HG02981 (cell line): ENCODE data around the gene SHROOM3.

Experiments used
- ATAC-seq: cut with Tn5 transposase; IDR thresholded peaks from one replicate; pipeline ENCODE4 v1.9.1; 2021; ENCODE audit warnings: mild to moderate bottlenecking, moderate library complexity; ENCODE audit not compliant: unreplicated experiment

The SHROOM3 gene

GRCh38 chr4:76489686-76490161, 54.7 kb downstream of the SHROOM3 start:
- ATAC-seq, result no peak

GRCh38 chr4:76492055-76492454, 57.0 kb downstream of the SHROOM3 start:
- no peak for ATAC-seq

GRCh38 chr4:76494243-76494642, 59.2 kb downstream of the SHROOM3 start:
- ATAC-seq, result no peak

DNA sequence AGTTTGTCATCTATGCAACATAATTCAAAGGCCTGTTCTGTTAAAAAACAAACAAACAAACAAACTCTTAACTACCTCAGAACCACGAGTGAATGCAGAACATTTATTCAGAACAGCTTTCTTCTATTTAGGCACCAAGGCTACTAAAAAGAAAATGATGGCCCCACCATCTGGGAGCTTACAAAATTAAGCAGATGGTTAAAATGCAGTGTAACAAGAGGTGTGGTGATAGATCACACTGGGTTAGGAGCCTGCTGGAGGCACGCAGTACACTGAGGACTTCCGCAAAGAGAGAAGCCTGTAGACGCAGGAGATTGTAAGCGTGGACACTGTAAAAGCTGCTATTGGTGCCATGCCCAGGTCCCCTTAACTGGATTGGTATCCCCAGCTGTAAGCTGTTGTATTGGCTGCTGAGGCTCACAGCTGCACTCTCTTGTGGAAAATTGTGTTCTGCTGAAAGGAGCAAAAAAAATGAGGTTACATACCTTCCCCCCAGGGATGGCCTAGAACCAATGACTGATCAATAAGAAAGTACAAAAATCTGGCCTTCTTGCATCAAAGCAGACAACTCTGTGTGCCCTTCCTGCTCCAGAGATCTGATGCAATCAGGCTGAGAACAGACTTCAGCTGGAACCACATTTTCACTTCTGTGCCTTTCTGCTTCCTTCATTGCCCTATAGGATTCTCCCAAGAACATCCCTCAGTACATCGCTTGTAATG, 60.0 kb downstream of the SHROOM3 start:
- no peak for ATAC-seq

DNA sequence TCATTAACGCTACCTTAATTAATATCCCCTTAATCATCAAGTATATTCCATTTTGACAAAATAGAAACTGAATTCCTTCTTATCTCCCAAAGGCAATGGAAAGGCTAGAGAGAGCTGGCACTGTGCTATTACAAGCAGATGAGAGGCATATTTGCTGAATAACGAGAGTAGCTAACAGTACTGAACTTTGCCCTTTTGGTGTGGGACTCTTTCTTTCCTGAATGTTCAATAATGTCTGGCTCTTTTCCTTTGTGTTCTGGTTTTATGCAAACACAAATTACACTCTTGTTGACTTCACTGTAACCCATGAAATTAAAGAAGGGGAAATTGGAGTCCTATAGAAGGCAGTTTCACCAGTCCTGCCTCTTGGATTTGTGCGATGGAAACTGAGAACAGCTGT, 63.5 kb downstream of the SHROOM3 start:
- ATAC-seq, result no peak

GRCh38 chr4:76499461-76499860, 64.4 kb downstream of the SHROOM3 start:
- no peak for ATAC-seq

DNA sequence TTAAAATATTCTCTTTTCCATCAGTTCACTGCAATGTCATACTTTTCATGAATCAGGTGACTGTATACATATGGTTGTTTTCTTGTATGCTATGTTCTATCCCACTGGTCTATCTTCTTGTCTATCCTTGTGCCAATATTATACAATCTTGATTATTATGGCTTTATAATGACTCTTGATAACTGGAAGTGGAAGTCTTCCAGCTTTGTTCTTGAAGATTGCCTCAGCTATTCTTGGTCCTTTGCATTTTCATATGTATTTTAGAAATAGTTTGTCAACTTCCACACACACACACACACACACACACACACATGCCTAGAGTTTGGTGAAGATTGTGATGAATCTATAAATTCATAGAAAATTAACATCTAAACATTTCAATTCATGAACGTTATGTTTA, 67.9 kb downstream of the SHROOM3 start:
- ATAC-seq, result no peak

DNA sequence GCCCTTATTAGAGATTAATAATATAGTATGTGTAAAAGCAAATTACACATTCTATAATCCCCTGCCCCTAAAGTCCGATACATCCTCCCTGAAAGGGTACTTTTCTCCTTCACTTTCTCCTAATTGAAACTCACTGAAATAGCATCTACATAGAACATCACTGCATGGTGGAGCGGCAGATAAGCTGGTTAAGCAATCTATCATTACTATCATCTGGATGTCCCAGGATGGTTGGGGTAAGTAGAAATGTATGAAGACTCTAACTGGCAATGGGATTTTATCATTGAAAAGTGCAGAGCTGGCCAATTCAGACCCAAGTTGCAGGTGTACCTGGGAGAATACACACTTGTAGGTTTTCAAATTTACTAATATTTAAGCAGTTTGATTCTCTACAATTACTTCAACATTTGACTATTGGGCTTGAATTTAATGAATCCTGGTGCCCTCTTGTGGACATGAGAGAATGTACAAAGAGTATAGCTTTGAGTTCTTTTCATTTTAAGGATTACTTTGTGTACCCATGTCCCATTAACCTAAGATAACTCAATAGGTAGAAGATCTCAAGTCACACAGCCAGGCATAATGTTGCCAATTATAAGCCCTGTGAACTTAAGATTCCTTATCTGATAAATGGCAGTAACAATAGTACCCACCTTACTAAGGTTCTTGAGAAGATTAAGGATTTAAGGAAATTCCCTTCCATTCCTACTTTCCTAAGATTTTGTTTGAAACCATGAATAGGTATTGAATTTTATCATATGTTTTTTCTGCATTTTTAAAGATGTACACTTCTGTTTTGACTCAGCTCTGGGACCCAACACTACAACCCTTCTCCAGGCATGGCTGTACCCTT, 69.8 kb downstream of the SHROOM3 start:
- no peak for ATAC-seq

- no peak for ATAC-seq
Measured at GRCh38 chr4:76511947-76512346, 76.9 kb downstream of the SHROOM3 start.

DNA sequence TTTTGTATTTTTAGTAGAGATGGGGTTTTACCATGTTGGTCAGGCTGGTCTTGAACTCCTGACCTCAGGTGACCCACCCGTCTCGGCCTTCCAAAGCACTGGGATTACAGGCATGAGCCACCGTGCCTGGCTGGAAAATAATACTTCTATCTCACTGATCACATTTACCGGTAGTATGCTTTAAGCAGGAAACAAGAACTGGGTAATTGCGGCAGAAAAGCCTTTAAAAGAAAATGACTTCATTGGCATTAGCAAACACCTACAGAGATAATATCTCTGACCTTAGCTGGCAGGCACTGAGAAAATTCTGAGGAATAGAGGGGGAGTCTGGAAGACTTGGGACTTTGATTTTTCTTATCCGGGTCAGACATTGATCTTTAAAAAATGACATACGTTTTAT, 78.5 kb downstream of the SHROOM3 start:
- no peak for ATAC-seq

- ATAC-seq, result no peak
Measured at GRCh38 chr4:76514087-76514486, 79.1 kb downstream of the SHROOM3 start.

DNA sequence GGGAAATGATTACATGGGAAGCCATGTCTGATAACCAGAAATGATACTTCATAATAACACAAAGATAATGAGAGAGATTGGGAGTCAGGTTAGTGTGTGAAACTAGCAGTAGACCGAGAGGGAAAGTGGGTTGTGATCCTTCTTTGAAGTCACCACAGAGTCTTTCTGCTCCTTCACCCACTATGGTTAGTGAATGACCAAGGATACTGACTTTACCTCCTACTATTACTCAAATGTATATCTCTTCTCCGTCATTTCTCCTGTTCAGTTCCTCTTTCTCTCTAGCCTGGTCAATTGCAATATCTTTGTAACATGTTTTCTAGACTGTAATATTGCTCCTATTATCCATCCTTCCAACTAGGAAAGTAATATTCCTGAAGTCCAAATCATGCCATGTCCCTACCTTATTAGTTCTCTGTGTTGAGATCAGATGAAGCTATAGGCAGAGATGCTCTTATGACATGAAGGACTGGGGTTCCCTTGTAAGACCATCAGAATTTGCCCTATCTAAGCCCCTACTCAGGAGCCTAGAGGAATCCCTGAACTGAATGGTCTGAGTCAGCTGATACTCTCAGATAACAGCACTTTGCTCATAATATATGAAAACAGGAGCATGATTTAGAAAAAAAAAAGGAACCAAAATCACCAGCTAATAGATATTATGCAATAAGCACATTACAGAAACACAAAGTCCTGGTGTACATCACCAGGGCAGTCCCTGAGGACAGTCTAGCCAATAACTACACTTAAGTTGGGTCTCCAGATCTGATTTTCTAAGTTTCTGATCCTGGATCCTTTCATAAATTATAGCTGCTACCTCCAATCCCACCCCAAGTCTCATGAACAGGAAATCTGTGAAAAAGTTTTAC, 81.2 kb downstream of the SHROOM3 start:
- peak; percentile 90 for ATAC-seq

DNA sequence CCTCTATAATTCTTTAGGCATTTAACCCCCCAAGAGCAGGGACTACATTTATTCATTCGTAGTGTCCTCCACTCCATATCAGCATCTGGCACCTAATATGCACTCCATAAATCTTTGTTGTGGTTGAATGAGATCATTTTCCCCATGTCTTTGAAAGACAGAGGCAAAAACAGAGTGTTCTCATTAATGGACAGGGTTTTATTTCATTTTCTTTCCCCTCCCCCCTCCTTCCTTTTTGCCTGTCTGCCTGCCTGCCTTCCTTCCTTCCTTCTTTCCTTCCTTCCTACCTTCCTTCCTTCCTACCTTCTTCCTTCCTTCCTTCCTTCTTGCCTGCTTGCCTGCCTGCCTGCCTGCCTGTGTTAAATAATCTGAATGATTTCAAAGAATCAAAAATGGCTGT, 83.2 kb downstream of the SHROOM3 start:
- no peak for ATAC-seq

DNA sequence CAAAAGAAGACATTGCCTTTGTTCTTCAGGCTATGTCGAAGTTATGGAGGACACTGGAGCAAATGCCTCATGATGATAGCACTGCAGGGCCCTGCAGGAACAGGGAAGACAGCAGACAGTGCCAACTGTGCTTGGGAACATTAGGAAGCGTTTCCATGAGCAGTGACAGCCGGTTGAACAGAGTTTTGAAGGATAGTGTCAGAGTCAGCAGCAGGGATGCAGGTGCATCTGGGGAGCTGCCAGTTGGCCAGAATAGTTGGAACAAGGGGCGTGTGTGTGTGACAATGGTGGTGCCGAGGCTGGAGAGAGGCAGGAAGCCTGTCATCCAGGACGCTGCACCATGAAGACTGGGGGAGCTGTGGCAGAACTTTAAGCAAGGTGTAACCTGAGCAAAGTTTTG, 88.6 kb downstream of the SHROOM3 start:
- no peak for ATAC-seq

DNA sequence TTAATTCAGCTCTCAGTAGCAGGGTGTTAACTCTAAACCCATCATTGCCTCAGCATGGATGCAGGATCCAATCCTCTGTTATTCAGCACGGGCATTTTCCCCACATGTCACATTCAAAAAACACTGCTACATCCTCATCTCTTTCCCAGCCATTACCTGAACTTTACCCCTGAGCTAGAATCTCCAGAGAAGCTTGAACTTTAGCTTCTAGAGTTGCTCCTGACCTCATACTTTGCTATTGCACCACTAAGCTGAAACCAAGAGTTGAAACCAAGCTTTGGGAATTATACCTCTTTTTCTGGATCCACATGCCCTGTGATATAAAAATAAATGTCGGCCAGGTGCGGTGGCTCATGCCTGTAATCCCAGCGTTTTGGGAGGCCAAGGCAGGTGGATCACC, 90.7 kb downstream of the SHROOM3 start:
- no peak for ATAC-seq

- no peak for ATAC-seq
Measured at GRCh38 chr4:76526585-76526990, 91.6 kb downstream of the SHROOM3 start.

DNA sequence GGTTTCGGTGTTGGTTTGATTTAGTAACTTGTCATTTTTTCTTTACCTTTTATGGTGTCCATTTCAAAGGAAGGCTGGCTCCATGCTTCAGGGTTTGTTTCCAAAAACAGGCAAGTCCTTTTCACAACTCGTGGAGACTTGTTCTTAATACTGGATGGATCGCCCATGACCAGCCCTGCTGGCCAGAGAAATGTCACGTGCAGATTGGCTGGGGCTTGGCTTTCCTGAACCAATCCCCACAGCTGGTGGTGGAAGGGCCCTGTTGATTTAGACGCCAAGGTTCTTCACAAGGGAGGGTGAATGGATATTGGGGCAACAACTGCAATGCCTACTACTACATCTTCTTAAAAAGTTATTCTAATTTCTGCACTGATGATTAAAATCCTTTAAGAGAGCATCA, 92.6 kb downstream of the SHROOM3 start:
- no peak for ATAC-seq

DNA sequence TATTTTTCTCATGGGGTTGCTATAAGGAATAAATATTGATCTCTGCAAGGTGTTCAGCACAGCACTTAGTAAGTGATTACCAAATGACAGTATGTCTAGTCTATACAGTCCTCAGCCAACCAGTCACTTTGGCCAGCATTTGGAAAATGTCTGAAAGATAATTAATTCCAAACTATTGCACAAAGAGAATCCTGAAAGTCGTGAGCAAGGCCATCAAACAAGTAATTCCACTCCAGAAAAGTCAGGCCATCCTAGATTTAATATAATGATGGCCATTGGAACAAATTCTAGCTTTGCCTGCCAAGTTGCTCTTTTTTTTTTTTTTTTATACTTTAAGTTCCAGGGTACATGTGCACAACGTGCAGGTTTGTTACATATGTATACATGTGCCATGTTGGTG, 96.6 kb downstream of the SHROOM3 start:
- no peak for ATAC-seq

- ATAC-seq, result no peak
Measured at GRCh38 chr4:76532805-76533204, 97.8 kb downstream of the SHROOM3 start.

DNA sequence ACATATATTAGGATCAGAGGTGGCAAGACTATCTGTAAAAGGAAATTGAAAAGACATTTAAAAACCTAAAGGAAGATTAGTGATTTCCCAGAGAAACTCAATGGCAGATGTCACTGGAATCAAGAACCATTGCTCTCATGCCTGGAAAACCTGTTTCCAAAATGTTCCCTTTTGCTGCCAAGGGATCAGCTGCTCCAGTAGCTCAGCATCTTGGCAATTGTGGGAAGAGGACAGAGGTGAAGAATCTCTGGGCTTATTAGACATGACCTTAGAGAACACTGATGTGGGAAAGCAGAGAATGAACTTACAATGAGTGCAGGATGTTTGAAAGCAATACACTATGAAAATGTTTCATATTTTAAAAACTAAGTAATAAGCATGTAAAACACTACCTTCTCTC, 98.3 kb downstream of the SHROOM3 start:
- no peak for ATAC-seq
